K562 (cell line): Measurements from ENCODE around the gene SLC25A1. TPM values are rescaled to one million over a fixed set of nuclear protein-coding genes. Genes with fewer than 3 reads are reported as not detected.

Source experiments
- ARID1B ChIP-seq: fragments of 450-650 bp; IDR thresholded peaks from 2 replicates; pipeline ENCODE4 v1.6.1; 2016; ENCODE audit warnings: antibody characterized with exemption, mild to moderate bottlenecking, inconsistent platforms
- CHCHD3 ChIP-seq: fragments of 250-450 bp; sonication (Bioruptor Pico); IDR thresholded peaks from 2 replicates; pipeline ENCODE4 v2.1.2; 2022; ENCODE audit warnings: mild to moderate bottlenecking
- CHD2 ChIP-seq: IDR thresholded peaks from 2 replicates; pipeline ENCODE4 v1.6.1; 2011; ENCODE audit warnings: low read depth, low read length
- E2F3 ChIP-seq: fragments of 250-450 bp; sonication (Bioruptor Pico); IDR thresholded peaks from 2 replicates; pipeline ENCODE4 v1.4.0; 2020; ENCODE audit warnings: mild to moderate bottlenecking
- ERF ChIP-seq: fragments of 450-650 bp; formaldehyde crosslinking; IDR thresholded peaks from 2 replicates; pipeline ENCODE4 v1.4.0; 2020; ENCODE audit warnings: mild to moderate bottlenecking, mixed read lengths
- ESRRA ChIP-seq: fragments of 450-650 bp; IDR thresholded peaks from 2 replicates; pipeline ENCODE4 v1.6.1; 2014; ENCODE audit warnings: low read depth, mild to moderate bottlenecking, moderate library complexity, borderline replicate concordance
- GABPB2 ChIP-seq: fragments of 250-450 bp; sonication (Bioruptor Pico); conservative IDR thresholded peaks from 2 replicates; pipeline ENCODE4 v1.5.1; 2021; ENCODE audit warnings: mild to moderate bottlenecking
- GTF2A2 ChIP-seq: IDR thresholded peaks from 2 replicates; pipeline ENCODE4 v1.6.1; 2016; ENCODE audit warnings: mild to moderate bottlenecking, missing genetic modification characterization, missing compliant biosample characterization
- HDAC8 ChIP-seq: fragments of 450-650 bp; IDR thresholded peaks from 2 replicates; pipeline ENCODE4 v1.6.1; 2016; ENCODE audit warnings: mild to moderate bottlenecking, missing genetic modification characterization, moderate library complexity, missing compliant biosample characterization
- KAT8 ChIP-seq: fragments of 450-650 bp; IDR thresholded peaks from 2 replicates; pipeline ENCODE4 v1.6.1; 2016; ENCODE audit warnings: low read depth, mild to moderate bottlenecking
- KDM1A ChIP-seq, 2 experiments: fragments of 450-650 bp; IDR thresholded peaks; 2 replicates each; pipeline ENCODE4 v1.6.1; 2016; ENCODE audit warnings: mild to moderate bottlenecking in 2 of 2
- MAFG ChIP-seq: fragments of 450-650 bp; conservative IDR thresholded peaks from 2 replicates; pipeline ENCODE4 v1.6.1; 2016; ENCODE audit warnings: missing genetic modification characterization, missing compliant biosample characterization
- MCM3 ChIP-seq: fragments of 450-650 bp; IDR thresholded peaks from 2 replicates; pipeline ENCODE4 v1.6.1; 2016
- MYNN ChIP-seq, 2 experiments: sonication (generic); formaldehyde crosslinking in 1 of 2; IDR thresholded peaks; 2 replicates each; pipeline versions ENCODE4 v1.5.0 to v1.6.1; 2016 to 2020; ENCODE audit warnings: antibody characterized with exemption in 1 of 2, missing genetic modification reagents in 1 of 2
- NCOR1 ChIP-seq: fragments of 450-650 bp; IDR thresholded peaks from 2 replicates; pipeline ENCODE4 v1.6.1; 2016; ENCODE audit warnings: mild to moderate bottlenecking, moderate library complexity
- NFATC3 ChIP-seq: fragments of 450-650 bp; IDR thresholded peaks from 2 replicates; pipeline ENCODE4 v1.6.1; 2017; ENCODE audit warnings: mild to moderate bottlenecking
- SAP30 ChIP-seq: fragments of 200-600 bp; sonication (generic); IDR thresholded peaks from 2 replicates; pipeline ENCODE4 v1.6.1; 2012; ENCODE audit warnings: borderline replicate concordance, low read depth, mild to moderate bottlenecking, moderate library complexity, low read length, control low read depth, inconsistent platforms; ENCODE audit not compliant: insufficient read depth, poor library complexity, severe bottlenecking
- SMARCC2 ChIP-seq: fragments of 450-650 bp; IDR thresholded peaks from 2 replicates; pipeline ENCODE4 v1.6.1; 2017; ENCODE audit warnings: antibody characterized with exemption, moderate library complexity, mild to moderate bottlenecking, low read depth
- YBX1 ChIP-seq: fragments of 450-650 bp; IDR thresholded peaks from 2 replicates; pipeline ENCODE4 v1.7.1; 2016; ENCODE audit warnings: mild to moderate bottlenecking
- ZEB2 ChIP-seq: fragments of 450-650 bp; IDR thresholded peaks from 2 replicates; pipeline ENCODE4 v1.6.1; 2016
- ZFX ChIP-seq: sonication (generic); formaldehyde crosslinking; IDR thresholded peaks from 2 replicates; pipeline ENCODE4 v1.8.0; 2022; ENCODE audit warnings: mild to moderate bottlenecking, missing genetic modification reagents, moderate library complexity
- ZNF174 ChIP-seq: fragments of 250-450 bp; sonication (Bioruptor Pico); IDR thresholded peaks from 2 replicates; pipeline ENCODE4 v1.4.0; 2020; ENCODE audit warnings: mild to moderate bottlenecking
- ZNF79 ChIP-seq: fragments of 250-450 bp; sonication (Bioruptor Pico); IDR thresholded peaks from 2 replicates; pipeline ENCODE4 v1.4.0; 2020; ENCODE audit warnings: low read depth, mild to moderate bottlenecking, moderate library complexity
- polyA plus RNA-seq, 8 experiments: library from polyadenylated mRNA; depleted of rRNA in 4 of 8; stranded (reverse) in 5 of 8; unstranded in 3 of 8; fragments of >200 nt; fragmentation: Nextera tagmentation in 2 of 8; fragmentation: Illumina TruSeq in 1 of 8; extraction: Ambion mirVana in 2 of 8; extraction: Trizol in 1 of 8; gene quantifications; 2 replicates each; pipeline versions ENCODE4 v1.2.1 to v1.2.3, GENCODE V29; 2011 to 2014; ENCODE audit warnings: inconsistent platforms in 1 of 8, missing spikeins in 1 of 8
- total RNA-seq, 7 experiments: library from RNA; depleted of rRNA in 6 of 7; stranded (reverse); fragments of >200 nt in 6 of 7; fragmentation: Illumina TruSeq in 2 of 7; extraction: Trizol in 2 of 7; gene quantifications; 2 replicates each; pipeline versions ENCODE4 v1.2.1 to v1.2.3, GENCODE V29; 2011 to 2021; ENCODE audit warnings: low replicate concordance in 1 of 7
- TF ChIP-seq, protein P1 (sequence below), 2 experiments: fragments of 200-800 bp in 1 of 2; sonication (Bioruptor generic) in 1 of 2; sonication (generic) in 1 of 2; formaldehyde crosslinking in 1 of 2; IDR thresholded peaks in 1 of 2; conservative IDR thresholded peaks in 1 of 2; 2 replicates each; pipeline versions ENCODE4 v1.5.0 to v1.6.1; 2016 to 2020; ENCODE audit warnings: missing compliant biosample characterization in 1 of 2, missing genetic modification characterization in 1 of 2, missing genetic modification reagents in 1 of 2
- TF ChIP-seq, protein P2 (sequence below): sonication (generic); formaldehyde crosslinking; IDR thresholded peaks from 2 replicates; pipeline ENCODE4 v1.8.1; 2022; ENCODE audit warnings: missing genetic modification reagents
- TF ChIP-seq, protein P3 (sequence below): sonication (generic); formaldehyde crosslinking; IDR thresholded peaks from 2 replicates; pipeline ENCODE4 v1.5.0; 2020; ENCODE audit warnings: missing genetic modification reagents
- TF ChIP-seq, protein P4 (sequence below): fragments of 250-450 bp; sonication (Bioruptor Pico); IDR thresholded peaks from 2 replicates; pipeline ENCODE4 v1.8.0; 2022; ENCODE audit warnings: moderate library complexity, mild to moderate bottlenecking, inconsistent platforms

SLC25A1 gene
- total and polyA plus RNA-seq, 9 of the 15 experiments (the other 6 are each of a cell fraction or from before 2014, with no cell fraction given) = 11.0 to 408 (median 110) TPM

DNA sequence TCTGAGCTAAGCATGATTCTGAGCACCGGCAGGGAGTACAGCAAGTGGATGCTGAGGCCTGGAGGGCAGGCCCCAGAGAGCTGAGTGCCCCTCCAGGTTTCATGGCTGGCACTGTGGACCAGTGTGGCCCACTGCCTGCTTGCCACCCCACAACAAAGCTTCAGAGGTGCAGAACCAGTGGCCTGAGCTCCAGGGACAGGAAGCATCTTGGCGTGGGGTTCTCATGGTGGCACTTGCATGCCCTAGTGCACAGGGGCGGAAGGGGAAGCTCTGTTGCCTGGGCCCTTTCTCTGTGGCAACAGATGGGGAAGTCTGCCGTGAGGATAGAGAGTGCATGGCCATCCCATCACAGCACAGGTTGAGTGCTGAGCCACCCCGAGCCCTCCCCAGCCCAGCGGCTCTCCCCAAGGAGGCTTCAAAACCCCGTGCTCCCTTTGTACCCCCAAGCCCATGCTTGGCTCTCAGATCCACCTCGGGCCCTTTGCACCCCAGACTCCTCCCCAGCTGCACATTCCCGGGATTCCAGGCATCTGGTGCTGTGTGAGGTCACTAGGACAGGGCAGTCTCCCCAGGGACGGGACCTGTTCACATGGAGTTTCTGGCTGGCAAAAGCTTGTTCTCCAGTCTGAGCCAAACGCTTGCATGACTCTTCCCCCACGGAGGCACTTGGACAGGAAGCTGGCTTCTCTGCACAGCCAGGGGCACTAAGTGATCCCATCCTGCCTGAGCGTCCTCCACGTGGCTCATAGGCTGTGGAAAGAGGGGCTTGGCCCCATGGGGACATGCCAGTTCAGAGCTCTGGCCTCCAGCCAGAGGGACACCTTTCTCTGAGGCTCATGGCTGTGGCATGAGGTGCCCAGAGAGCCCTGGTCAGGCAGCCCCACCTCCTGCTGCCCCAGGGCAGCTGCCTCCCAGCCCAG, 4.2 kb downstream of the SLC25A1 start (continued):
- TF ChIP-seq, protein P1, sequence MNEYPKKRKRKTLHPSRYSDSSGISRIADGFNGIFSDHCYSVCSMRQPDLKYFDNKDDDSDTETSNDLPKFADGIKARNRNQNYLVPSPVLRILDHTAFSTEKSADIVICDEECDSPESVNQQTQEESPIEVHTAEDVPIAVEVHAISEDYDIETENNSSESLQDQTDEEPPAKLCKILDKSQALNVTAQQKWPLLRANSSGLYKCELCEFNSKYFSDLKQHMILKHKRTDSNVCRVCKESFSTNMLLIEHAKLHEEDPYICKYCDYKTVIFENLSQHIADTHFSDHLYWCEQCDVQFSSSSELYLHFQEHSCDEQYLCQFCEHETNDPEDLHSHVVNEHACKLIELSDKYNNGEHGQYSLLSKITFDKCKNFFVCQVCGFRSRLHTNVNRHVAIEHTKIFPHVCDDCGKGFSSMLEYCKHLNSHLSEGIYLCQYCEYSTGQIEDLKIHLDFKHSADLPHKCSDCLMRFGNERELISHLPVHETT (CRISPR knock-in tag; conservative IDR thresholded peaks at IDR 0.05 in 1 of 2, IDR thresholded peaks at IDR 0.05 in 1 of 2) = no peak
- TF ChIP-seq ZEB2 = no peak
- no peak for TF ChIP-seq SMARCC2
- TF ChIP-seq E2F3 (CRISPR knock-in tag) = 0 out of 2 replicates have a peak, but pooled peaks have one; percentile 53
- no peak for TF ChIP-seq ZFX (CRISPR knock-in tag)
- no peak for TF ChIP-seq ZNF174
- no peak for TF ChIP-seq ZNF79 (CRISPR knock-in tag)
- TF ChIP-seq NFATC3 = no peak
- no peak for TF ChIP-seq CHCHD3 (CRISPR knock-in tag)
- no peak for TF ChIP-seq KDM1A (IDR thresholded peaks at IDR 0.05)
- TF ChIP-seq, protein P2, sequence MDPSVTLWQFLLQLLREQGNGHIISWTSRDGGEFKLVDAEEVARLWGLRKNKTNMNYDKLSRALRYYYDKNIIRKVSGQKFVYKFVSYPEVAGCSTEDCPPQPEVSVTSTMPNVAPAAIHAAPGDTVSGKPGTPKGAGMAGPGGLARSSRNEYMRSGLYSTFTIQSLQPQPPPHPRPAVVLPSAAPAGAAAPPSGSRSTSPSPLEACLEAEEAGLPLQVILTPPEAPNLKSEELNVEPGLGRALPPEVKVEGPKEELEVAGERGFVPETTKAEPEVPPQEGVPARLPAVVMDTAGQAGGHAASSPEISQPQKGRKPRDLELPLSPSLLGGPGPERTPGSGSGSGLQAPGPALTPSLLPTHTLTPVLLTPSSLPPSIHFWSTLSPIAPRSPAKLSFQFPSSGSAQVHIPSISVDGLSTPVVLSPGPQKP = no peak
- TF ChIP-seq NCOR1 = no peak
- TF ChIP-seq ERF (CRISPR knock-in tag) = peak; percentile 91
- TF ChIP-seq, protein P3, sequence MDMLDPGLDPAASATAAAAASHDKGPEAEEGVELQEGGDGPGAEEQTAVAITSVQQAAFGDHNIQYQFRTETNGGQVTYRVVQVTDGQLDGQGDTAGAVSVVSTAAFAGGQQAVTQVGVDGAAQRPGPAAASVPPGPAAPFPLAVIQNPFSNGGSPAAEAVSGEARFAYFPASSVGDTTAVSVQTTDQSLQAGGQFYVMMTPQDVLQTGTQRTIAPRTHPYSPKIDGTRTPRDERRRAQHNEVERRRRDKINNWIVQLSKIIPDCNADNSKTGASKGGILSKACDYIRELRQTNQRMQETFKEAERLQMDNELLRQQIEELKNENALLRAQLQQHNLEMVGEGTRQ (CRISPR knock-in tag) = no peak
- TF ChIP-seq, protein P4, sequence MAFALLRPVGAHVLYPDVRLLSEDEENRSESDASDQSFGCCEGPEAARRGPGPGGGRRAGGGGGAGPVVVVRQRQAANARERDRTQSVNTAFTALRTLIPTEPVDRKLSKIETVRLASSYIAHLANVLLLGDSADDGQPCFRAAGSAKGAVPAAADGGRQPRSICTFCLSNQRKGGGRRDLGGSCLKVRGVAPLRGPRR = no peak
- no peak for TF ChIP-seq GTF2A2 (tag)
- no peak for TF ChIP-seq YBX1
- TF ChIP-seq KAT8 = no peak
- no peak for TF ChIP-seq MAFG (tag)
- TF ChIP-seq HDAC8 (tag) = 0 out of 2 replicates have a peak, but pooled peaks have one; percentile 13
- no peak for TF ChIP-seq ESRRA
- TF ChIP-seq SAP30 = no peak
- TF ChIP-seq GABPB2 (CRISPR knock-in tag) = peak; percentile 90
- no peak for TF ChIP-seq MCM3
- no peak for TF ChIP-seq ARID1B
- no peak for TF ChIP-seq MYNN (IDR thresholded peaks at IDR 0.05)
- TF ChIP-seq MYNN (CRISPR knock-in tag; IDR thresholded peaks at IDR 0.05) = no peak
- peak; percentile 8; the same call in 1 of the 2 replicates for TF ChIP-seq CHD2
